ENCODE measurements around the gene PHAF1.
"Not testable (repeated sequence)": the region's sequence is repeated elsewhere in the genome, so short reads cannot be mapped to it uniquely, and the experiment has no call there.

GRCh38 chr16:67122799-67123198 is 13.1 kb downstream of the PHAF1 start:
- TF ChIP-seq CTCF (IDR thresholded peaks at IDR 0.05; ENCODE audit: low read length); EZH2 (IDR thresholded peaks at IDR 0.05; ENCODE audit: borderline replicate concordance, low read length): not testable (repeated sequence)
